KG1 (cell line): ENCODE measurements around the gene SVBP.
"Not testable (repeated sequence)": the region's sequence is repeated elsewhere in the genome, so short reads cannot be mapped to it uniquely, and the experiment has no call there.

ENCODE experiments used
- DNase-seq: peaks from one replicate; lab custom pipeline; 2025; lab: John Stamatoyannopoulos, UW

Gene SVBP, protein sequence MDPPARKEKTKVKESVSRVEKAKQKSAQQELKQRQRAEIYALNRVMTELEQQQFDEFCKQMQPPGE

GRCh38 chr1:42816585-42817439 is at the start of gene SVBP, which contains the start of gene ERMAP:
SVBP (minus strand) TSS chr1:42817397; CDS start chr1:42816544, 853 bp downstream.
ERMAP (plus strand) TSS chr1:42817122; CDS start chr1:42830449, 13,327 bp downstream.
- peak; percentile 61 for DNase-seq

- DNase-seq = no peak
Measured at GRCh38 chr1:42866549-42866948, 49.4 kb upstream of the SVBP start.

DNA sequence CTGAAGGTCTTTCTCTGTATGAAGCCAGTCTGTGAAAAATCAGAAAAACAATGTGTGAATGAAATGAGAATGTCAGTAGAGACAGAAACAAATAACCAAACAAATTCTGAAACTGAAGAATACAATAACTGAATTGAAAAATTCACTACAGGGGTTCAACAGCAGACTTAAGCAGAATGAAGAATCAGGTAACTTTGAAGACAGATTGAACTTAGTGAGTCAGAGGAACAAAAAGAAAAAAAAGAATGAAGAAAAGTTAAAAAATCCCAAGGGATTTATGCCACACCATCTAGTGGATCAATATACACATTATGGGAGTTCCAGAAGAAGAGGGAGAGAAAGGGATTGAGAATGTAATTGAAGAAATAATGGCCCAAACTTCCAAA is 43.8 kb upstream of the SVBP start:
- no peak for DNase-seq

GRCh38 chr1:42860339-42861013 is 43.3 kb upstream of the SVBP start:
- DNase-seq = no peak

DNA sequence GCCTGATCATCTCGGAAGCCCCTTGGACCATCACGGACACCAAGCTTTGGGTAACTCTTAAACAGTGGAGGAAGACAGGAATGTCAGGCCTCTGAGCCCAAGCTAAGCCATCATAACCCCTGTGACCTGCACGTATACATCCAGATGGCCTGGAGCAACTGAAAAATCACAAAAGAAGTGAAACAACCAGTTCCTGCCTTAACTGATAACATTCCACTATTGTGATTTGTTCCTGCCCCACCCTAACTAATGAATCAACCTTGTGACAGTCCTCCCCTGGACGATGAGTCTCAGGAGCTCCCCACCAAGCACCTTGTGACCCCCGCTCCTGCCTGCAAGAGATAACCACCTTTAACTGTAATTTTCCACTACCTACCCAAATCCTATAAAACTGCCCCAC is 42.2 kb upstream of the SVBP start:
- DNase-seq = not testable (repeated sequence)

- not testable (repeated sequence) for DNase-seq
Measured at GRCh38 chr1:42856554-42856953, 39.4 kb upstream of the SVBP start.

GRCh38 chr1:42853116-42853884 is 36.1 kb upstream of the SVBP start:
- no peak for DNase-seq

GRCh38 chr1:42852608-42852980 is 35.4 kb upstream of the SVBP start:
- DNase-seq = no peak

- DNase-seq = no peak
Measured at GRCh38 chr1:42851960-42852607, 34.9 kb upstream of the SVBP start.

DNA sequence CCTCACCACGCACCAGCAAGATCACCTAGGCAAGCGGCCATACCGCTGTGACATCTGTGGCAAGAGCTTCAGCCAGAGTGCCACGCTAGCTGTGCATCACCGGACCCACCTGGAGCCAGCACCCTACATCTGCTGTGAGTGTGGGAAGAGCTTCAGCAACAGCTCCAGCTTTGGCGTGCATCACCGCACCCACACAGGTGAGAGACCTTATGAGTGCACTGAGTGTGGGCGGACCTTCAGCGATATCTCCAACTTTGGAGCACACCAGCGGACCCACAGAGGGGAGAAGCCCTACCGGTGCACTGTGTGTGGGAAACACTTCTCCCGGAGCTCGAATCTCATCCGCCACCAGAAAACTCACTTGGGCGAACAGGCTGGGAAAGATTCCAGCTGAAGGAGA is 34.2 kb upstream of the SVBP start:
- DNase-seq = no peak

DNA sequence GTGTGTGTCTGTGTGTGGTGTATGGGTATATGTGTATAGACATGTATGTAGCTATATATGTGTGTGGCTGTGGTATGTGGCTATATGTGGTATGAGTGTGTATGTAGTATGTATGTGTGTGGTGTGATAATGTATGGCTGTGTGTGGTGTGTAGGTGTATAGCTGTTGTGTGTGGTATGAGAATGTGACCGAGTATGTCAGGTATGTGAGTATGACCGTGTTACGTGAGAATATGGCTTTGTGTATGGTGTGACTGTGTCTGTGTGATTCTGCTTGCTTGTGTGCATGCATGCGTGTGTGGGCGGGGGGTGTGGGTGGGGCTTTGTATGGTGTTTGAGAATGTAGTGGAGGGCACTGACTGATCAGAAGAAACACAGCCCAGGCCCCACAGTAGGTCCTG is 32.7 kb upstream of the SVBP start:
- DNase-seq = no peak

DNA sequence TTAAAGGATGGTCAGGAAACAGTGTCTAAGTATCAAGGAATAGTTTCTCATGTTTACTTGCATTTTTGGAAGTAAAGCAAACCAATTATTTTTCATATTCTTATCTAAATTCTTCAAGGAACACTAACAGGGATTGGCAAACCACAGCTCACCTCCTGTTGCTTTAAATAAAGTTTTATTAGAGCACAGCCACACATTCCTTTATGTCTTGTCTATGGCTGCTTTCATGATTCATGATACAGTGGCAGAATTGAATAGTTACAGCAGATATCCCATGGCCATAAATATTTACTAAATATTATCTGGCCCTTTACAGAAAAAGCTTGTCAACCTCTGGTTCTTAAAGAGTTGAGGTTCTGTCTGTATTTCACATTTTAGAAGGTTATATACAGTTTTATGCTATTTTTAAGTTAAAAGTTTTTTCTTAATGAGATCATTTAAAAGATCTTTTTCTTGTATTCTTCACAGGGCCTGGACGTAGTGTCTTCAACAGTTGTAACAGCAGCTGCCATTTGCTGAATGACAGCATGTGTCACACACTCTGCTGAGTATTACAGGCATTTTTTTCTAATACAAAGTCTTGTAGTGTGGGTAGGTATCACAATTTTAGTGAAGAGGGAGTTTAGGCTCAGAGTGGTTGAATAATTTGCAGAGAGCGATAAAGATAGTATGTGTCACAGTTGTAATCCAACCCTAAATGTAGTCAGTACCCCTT is 31.8 kb upstream of the SVBP start:
- no peak for DNase-seq

DNA sequence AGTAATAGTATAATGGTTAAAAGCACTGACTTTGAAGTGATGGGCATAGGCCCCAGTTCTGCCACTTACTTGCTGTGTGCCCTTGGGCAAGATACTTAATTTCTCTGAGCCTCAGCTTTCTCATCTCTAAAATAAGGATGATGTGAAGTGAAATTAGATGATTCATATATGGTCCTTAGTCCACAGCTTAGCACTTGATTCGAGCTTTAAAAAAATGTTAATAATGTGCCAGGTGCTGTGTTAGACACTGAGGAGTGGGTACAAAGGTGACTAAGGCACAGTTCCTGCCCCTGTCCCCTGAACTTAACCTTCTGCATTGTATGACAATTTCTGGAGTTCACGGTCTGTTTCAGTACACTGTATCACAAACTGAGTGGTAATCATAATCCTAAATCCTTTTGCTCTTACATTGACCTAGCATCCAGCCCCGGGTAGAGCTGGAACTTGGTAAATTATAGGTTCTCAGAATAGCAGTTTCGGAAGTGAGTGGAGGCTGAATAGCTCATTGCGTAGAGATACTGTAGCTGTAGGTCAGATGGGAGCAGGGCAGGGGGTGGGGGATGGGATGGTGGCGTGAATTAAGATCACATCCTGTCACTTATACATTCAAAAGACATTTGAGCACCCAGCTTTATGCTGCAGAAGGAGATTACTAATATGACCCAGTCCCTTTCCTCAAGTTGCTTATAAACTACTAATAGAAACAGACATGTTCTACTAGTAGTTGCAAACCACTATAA is 30.7 kb upstream of the SVBP start:
- DNase-seq = no peak

DNA sequence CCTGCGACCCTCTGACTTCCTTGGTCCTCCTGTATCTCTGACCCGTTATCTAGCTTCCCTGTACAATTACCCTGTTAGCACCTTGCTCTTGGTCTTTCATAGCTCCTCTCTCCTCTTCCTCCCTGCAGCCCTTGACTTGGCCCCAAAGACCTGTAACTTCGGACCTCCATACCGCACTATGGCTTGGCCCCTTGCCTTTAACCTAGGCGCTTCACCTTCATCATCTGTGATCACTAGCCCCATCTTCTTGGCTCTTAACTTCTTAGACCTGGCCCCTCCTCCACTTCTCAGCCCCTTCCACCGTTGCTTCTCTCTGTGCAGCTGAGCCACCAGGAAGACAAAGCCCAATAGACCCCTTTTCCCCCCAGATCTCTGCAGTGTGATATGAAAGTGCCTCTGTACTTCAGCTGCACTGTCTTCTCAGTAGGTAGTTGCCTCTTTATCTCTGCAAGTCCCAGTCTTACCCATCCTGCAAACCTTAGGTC is 30.0 kb upstream of the SVBP start:
- no peak for DNase-seq

- peak; percentile 91 for DNase-seq
Measured at GRCh38 chr1:42846257-42847110, 29.3 kb upstream of the SVBP start, which contains the start of gene ZNF691. ZNF691 (plus strand) TSS chr1:42846613; CDS start chr1:42849659, 3,046 bp downstream.

DNA sequence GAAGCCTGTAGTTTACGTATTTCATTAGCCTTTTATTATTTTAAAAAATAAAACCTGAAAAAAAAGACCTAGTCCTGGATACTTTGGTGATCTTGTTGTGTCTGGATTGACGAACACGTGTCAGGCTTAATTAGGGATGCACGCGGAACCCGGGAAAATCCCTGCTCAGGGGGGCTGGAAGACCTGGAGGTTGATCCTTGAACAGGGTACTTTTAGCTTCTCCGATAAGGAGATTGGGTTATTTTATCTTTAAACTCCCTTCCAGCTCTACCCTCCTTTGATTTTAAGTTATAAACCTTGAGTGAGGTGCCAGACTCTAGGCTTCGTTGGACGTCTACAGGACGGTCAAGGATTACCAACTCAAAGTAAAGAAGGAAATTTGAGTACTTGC is 28.7 kb upstream of the SVBP start:
- DNase-seq = no peak

DNA sequence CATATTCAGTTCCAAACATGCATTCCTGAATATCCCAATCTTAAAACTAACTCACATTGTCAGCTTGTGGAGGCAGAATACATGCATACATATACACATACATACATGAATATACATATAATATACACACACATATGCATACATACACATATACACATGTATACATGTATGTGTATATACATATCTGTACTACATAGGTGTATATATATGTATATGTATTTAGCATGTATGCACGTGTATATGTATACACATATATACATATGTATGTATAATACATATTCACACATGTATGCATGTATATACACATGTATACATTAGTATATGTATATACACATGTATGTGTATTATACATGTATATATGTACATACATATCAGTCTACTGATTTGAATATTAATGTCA is 28.0 kb upstream of the SVBP start:
- DNase-seq = no peak

- no peak for DNase-seq
Measured at GRCh38 chr1:42844592-42845140, 27.5 kb upstream of the SVBP start.
